ENCODE measurements around the gene SNX30. TPM values are rescaled to one million over a fixed set of nuclear protein-coding genes. Genes with fewer than 3 reads are reported as not detected.

The SNX30 gene
- total RNA-seq, 4 donors from 2014 or later: 5.5 to 9.4 (median 7.4) TPM

DNA sequence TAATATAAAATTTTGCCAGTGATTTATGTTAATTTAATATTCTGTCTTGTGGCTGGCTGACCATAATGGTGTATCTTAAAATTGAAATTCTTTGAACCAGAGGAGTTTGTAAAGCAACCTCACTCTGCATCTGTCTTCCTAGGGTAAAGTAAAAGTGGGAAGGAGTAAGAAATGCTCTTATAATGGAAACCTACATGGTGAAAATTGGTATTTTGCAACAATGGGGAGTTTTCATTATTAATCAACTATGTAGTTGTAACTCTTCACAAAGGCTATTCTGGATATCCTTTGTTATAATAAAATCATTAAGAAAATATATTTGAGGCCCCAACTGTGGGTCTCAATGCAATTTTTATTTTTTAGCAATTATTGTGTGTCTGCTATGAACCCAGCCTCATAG, 44.2 kb downstream of the SNX30 start:
- Histone ChIP-seq H3K4me3 (replicated peaks in 1 of 3) (no peak overlapping the region), H3K27ac (no peak overlapping the region), H3K4me1 (no peaks in the 10 kb centered on the region), H3K27me3 (no peaks in the 10 kb centered on the region), H3K36me3 (no peaks in the 10 kb centered on the region), H3K9me3 (no peaks in the 10 kb centered on the region)
- DNase-seq: no peak
- intact Hi-C loops (cut with DNase I): no loop called here
- TF ChIP-seq, protein P1, sequence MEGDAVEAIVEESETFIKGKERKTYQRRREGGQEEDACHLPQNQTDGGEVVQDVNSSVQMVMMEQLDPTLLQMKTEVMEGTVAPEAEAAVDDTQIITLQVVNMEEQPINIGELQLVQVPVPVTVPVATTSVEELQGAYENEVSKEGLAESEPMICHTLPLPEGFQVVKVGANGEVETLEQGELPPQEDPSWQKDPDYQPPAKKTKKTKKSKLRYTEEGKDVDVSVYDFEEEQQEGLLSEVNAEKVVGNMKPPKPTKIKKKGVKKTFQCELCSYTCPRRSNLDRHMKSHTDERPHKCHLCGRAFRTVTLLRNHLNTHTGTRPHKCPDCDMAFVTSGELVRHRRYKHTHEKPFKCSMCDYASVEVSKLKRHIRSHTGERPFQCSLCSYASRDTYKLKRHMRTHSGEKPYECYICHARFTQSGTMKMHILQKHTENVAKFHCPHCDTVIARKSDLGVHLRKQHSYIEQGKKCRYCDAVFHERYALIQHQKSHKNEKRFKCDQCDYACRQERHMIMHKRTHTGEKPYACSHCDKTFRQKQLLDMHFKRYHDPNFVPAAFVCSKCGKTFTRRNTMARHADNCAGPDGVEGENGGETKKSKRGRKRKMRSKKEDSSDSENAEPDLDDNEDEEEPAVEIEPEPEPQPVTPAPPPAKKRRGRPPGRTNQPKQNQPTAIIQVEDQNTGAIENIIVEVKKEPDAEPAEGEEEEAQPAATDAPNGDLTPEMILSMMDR (IDR thresholded peaks at IDR 0.05): no peak
- no peak for TF ChIP-seq POLR2A (IDR thresholded peaks at IDR 0.05)

DNA sequence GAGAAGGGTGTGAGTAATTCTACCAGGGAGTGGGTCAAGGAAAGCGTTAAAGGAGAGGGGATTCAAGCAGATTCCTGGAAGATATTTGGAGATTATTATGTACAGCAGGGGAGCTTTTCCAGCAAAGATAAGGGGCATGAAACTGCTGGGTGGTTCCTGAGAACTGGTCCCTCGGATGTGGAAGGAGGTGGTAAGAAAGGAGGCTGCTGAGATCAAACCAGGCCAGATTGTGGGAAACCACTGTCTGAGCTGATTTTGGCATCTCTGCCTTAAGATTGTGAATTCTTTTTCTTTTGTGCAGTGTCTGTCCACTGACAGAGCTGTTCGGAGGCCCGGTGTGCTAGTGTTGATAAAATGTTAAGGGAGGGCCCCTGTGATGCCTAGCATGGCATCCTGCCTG, 45.4 kb downstream of the SNX30 start:
- Histone ChIP-seq H3K36me3 (no peaks in the 10 kb centered on the region), H3K4me3 (replicated peaks in 1 of 3) (no peak overlapping the region), H3K9me3 (no peaks in the 10 kb centered on the region), H3K27me3 (no peaks in the 10 kb centered on the region), H3K4me1 (no peaks in the 10 kb centered on the region), H3K27ac (no peak overlapping the region)
- no peak for DNase-seq
- intact Hi-C loops (cut with DNase I): no loop called here
- WGBS, 2 donors: 56 to 61% methylated on average over 4 of the region's 4 CpGs
- TF ChIP-seq, protein P1 (IDR thresholded peaks at IDR 0.05): no peak
- no peak for TF ChIP-seq POLR2A (IDR thresholded peaks at IDR 0.05)

DNA sequence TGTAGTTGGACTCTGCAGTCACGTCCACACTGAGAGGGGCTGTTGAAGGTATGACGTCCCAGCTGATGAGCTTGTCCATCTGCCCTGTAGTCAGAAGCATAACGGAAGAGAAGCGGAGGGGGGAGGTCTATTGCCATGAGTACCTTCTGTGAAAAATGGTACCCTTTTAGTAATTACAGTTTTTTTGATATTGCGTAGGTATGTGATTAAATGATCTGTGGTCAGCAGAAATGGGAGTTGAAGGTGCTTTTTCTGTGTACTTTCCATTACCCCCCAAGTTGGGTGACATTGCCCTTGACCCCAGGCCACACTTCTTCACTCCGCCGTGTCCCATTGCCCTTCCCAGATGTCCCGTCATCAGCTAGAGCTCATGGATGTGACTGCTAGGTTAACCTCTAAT, 45.9 kb downstream of the SNX30 start:
- H3K4me1 ChIP-seq: no peaks in the 10 kb centered on the region
- DNase-seq: no peak
- no peak overlapping the region for H3K4me3 ChIP-seq (replicated peaks in 1 of 3)
- H3K27ac ChIP-seq: no peak overlapping the region
- no peaks in the 10 kb centered on the region for H3K27me3 ChIP-seq
- intact Hi-C loops (cut with DNase I): no loop called here
- no peaks in the 10 kb centered on the region for H3K36me3 ChIP-seq
- no peak for TF ChIP-seq POLR2A (IDR thresholded peaks at IDR 0.05)
- TF ChIP-seq, protein P1 (IDR thresholded peaks at IDR 0.05): no peak
- WGBS, 2 donors: 95 to 96% methylated on average over 8 of the region's 8 CpGs
- H3K9me3 ChIP-seq: no peaks in the 10 kb centered on the region

DNA sequence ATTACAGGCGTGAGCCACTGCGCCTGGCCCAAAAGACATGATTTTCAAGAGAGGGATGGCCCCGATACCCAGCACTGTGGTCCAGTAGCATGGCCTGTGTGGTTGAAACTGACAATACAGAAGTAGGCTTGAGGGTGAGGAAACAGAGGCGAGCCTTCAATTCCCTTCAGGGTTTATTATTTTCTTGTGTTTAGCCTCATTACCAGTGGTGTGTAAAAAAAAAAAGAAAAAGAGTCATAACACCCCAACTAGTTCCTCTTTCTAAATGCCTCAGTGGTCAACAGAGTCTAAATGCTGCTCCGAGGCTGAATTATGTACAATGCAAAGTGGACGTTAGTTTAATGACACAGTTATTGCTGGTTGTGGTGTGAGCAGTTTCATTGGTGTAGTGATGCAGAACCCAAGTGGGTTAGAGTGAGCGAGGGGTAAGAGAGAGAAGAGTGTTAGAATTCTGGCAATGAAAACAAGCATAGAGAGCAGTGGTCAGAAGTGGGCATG, 58.8 kb downstream of the SNX30 start:
- Histone ChIP-seq H3K4me3 (replicated peaks in 1 of 3) (no peak overlapping the region), H3K9me3 (no peaks in the 10 kb centered on the region), H3K27me3 (no peaks in the 10 kb centered on the region), H3K36me3 (no peaks in the 10 kb centered on the region), H3K27ac (no peak overlapping the region), H3K4me1 (peaks cover 3 to 18% of the 10 kb centered on the region in 2 donors)
- 61 to 62% methylated on average over 7 of the region's 7 CpGs for WGBS, 2 donors
- TF ChIP-seq, protein P1 (IDR thresholded peaks at IDR 0.05): no peak
- TF ChIP-seq POLR2A (IDR thresholded peaks at IDR 0.05): no peak
- DNase-seq: peak in 1 of 2 donors; percentile 13
- intact Hi-C loops (cut with DNase I): no loop called here

DNA sequence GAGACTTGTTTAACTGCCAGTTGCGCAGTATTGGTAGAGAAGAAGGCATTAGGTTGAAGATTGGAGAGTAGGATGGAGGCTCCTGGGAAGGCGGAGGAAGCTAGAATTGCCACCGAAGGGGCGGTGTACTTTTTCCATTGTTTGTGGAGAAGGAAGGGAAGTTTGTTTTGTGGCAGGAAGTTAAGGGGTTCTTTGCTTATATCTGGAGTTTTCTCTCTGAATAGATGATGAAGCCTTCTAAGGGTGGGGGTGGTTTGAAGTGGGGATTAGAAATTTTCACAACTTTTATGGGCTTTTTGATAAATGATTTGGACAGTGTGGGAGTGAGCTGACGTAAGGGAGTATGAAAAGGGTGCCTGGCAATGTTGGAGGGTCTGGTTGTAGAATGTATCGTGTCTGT, 59.3 kb downstream of the SNX30 start:
- WGBS, 2 donors: 27 to 36% methylated on average over 6 of the region's 6 CpGs
- intact Hi-C loops (cut with DNase I): no loop called here
- Histone ChIP-seq H3K4me3 (replicated peaks in 1 of 3) (no peak overlapping the region), H3K4me1 (peaks cover 3 to 18% of the 10 kb centered on the region in 2 donors), H3K27me3 (no peaks in the 10 kb centered on the region), H3K36me3 (no peaks in the 10 kb centered on the region), H3K27ac (no peak overlapping the region), H3K9me3 (no peaks in the 10 kb centered on the region)
- TF ChIP-seq POLR2A (IDR thresholded peaks at IDR 0.05): no peak
- no peak for DNase-seq
